ENCODE data around the gene RRM1.
A peak's percentile ranks its signal among the peaks of the same experiment; 100 is the strongest.

DNA sequence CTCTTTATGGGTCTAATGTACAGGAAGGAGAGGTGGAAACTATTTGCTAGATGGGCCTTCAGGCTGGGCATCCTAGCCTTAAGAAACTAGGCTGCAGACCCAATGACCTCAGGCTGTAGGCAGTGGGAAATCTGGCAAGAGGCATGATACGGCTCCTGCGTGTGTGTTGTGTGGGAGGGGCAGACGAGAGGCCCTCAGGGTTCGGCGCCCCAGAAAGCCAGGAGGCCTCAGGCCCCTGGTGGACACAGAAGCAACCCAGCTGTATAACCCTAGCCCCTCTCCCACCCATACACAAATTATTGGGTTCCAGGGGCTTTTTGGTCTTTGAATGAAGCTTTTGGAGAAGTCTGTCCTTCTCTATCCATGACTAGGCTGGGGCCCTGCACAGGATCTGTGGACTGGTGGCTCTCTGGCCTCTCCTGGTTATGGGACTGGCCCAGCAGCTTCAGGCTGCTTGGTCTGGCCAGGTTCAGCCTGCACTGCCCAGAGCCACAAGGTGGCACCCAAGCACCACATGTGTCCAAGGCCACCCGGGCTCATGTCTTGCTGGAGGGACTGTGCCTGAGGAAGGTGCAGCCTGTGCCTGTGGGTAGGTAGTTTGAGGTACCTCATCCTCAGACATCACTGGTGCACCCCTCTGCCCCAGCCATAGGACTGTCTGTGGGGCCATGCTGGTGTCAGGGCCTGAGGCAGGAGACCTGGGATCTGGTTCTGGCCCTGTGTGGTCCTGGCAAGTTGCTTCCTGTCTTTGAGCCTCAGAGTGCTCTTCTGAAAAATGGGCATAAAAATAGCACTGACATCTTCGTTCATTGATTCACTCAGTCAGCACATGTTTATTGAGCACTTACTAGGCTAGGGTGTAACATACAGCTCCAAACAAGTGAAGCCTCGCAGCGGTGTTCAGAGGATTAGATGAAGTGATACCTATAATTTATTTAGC lies 87.5 kb downstream of the RRM1 start:
- TF ChIP-seq, protein P1, sequence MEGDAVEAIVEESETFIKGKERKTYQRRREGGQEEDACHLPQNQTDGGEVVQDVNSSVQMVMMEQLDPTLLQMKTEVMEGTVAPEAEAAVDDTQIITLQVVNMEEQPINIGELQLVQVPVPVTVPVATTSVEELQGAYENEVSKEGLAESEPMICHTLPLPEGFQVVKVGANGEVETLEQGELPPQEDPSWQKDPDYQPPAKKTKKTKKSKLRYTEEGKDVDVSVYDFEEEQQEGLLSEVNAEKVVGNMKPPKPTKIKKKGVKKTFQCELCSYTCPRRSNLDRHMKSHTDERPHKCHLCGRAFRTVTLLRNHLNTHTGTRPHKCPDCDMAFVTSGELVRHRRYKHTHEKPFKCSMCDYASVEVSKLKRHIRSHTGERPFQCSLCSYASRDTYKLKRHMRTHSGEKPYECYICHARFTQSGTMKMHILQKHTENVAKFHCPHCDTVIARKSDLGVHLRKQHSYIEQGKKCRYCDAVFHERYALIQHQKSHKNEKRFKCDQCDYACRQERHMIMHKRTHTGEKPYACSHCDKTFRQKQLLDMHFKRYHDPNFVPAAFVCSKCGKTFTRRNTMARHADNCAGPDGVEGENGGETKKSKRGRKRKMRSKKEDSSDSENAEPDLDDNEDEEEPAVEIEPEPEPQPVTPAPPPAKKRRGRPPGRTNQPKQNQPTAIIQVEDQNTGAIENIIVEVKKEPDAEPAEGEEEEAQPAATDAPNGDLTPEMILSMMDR (IDR thresholded peaks at IDR 0.05; ENCODE audit: low read length) = peak; percentile 66
- TF ChIP-seq EZH2 (IDR thresholded peaks at IDR 0.05; ENCODE audit: borderline replicate concordance, low read length) = no peak
